Neural cell (in vitro differentiated cells): ENCODE data around the gene FNDC11. TPM values are rescaled to one million over a fixed set of nuclear protein-coding genes. Genes with fewer than 3 reads are reported as not detected.

Experiments used
- H2AFZ ChIP-seq: fragments of 200-600, 300-800 bp; sonication (generic), shearing (Covaris generic); 2 replicates; pipeline ENCODE4 v1.6.0; 2014; ENCODE audit warnings: low read depth, mild to moderate bottlenecking, antibody characterized with exemption, low read length, moderate library complexity
- H3F3A ChIP-seq: fragments of 200-600 bp; shearing (Covaris generic); 2 replicates; pipeline ENCODE4 v1.6.1; 2016; ENCODE audit warnings: mild to moderate bottlenecking, moderate library complexity, mixed read lengths, antibody characterized with exemption, low read length; ENCODE audit not compliant: insufficient read depth, poor library complexity, severe bottlenecking
- H3K27ac ChIP-seq: fragments of 200-600, 300-800 bp; sonication (generic), shearing (Covaris generic); 2 replicates; pipeline ENCODE4 v1.5.1; 2014; ENCODE audit warnings: mild to moderate bottlenecking, low read length, moderate library complexity
- H3K27me3 ChIP-seq: fragments of 300-800, 200-600 bp; sonication (generic), shearing (Covaris generic); 2 replicates; pipeline ENCODE4 v1.6.0; 2014; ENCODE audit warnings: mild to moderate bottlenecking, low read depth, low read length, moderate library complexity; ENCODE audit not compliant: insufficient read depth
- H3K36me3 ChIP-seq: fragments of 300-800, 200-600 bp; sonication (generic), shearing (Covaris generic); 2 replicates; pipeline ENCODE4 v1.5.1; 2014; ENCODE audit warnings: mild to moderate bottlenecking, antibody characterized with exemption, low read length, moderate library complexity; ENCODE audit not compliant: insufficient read depth
- H3K4me2 ChIP-seq: fragments of 300-800, 200-600 bp; sonication (generic), shearing (Covaris generic); 2 replicates; pipeline ENCODE4 v1.6.0; 2014; ENCODE audit warnings: mild to moderate bottlenecking, low read length
- H3K4me3 ChIP-seq: fragments of 300-800, 200-600 bp; sonication (generic), shearing (Covaris generic); 2 replicates; pipeline ENCODE4 v1.5.1; 2014; ENCODE audit warnings: mild to moderate bottlenecking, low read length, moderate library complexity
- H3K79me2 ChIP-seq: fragments of 200-600 bp; shearing (Covaris generic); replicated peaks from 2 replicates; pipeline ENCODE4 v1.6.0; 2014; ENCODE audit warnings: mild to moderate bottlenecking, low read length, moderate library complexity; ENCODE audit not compliant: insufficient read depth
- H3K9ac ChIP-seq: fragments of 300-800, 200-600 bp; sonication (generic), shearing (Covaris generic); 2 replicates; pipeline ENCODE4 v1.6.1; 2016; ENCODE audit warnings: mild to moderate bottlenecking, low read length, mixed read lengths
- H3K9me2 ChIP-seq: fragments of 200-600 bp; shearing (Covaris generic); 2 replicates; pipeline ENCODE4 v1.6.1; 2016; ENCODE audit warnings: mild to moderate bottlenecking, low read length, mixed read lengths; ENCODE audit not compliant: insufficient read depth
- H3K9me3 ChIP-seq: fragments of 200-600, 300-800 bp; sonication (generic), shearing (Covaris generic); 2 replicates; pipeline ENCODE4 v1.6.1; 2016; ENCODE audit warnings: mild to moderate bottlenecking, mixed run types, low read length, moderate library complexity, mixed read lengths
- H4K20me1 ChIP-seq: fragments of 200-600 bp; shearing (Covaris generic); 2 replicates; pipeline ENCODE4 v1.6.1; 2016; ENCODE audit warnings: mild to moderate bottlenecking, mixed run types; ENCODE audit not compliant: insufficient read depth
- CTCF ChIP-seq: fragments of 450-650 bp; IDR thresholded peaks from 2 replicates; pipeline ENCODE4 v1.5.1; 2014; ENCODE audit warnings: antibody characterized with exemption, mild to moderate bottlenecking, moderate library complexity; ENCODE audit not compliant: poor library complexity, severe bottlenecking
- EP300 ChIP-seq: fragments of 450-650 bp; conservative IDR thresholded peaks from 2 replicates; pipeline ENCODE4 v1.6.1; 2014; ENCODE audit warnings: antibody characterized with exemption, mild to moderate bottlenecking, moderate library complexity; ENCODE audit not compliant: poor library complexity, severe bottlenecking
- EZH2 ChIP-seq: fragments of 200-600, 300-800 bp; shearing (Covaris generic), sonication (generic); IDR thresholded peaks from 2 replicates; pipeline ENCODE4 v1.6.1; 2014; ENCODE audit warnings: antibody characterized with exemption, low read length, borderline replicate concordance, mild to moderate bottlenecking; ENCODE audit not compliant: insufficient read depth, poor library complexity, severe bottlenecking
- MXI1 ChIP-seq: fragments of 450-650 bp; conservative IDR thresholded peaks from 2 replicates; pipeline ENCODE4 v1.6.1; 2014; ENCODE audit warnings: antibody characterized with exemption, mild to moderate bottlenecking; ENCODE audit not compliant: poor library complexity, severe bottlenecking
- POLR2AphosphoS5 ChIP-seq: IDR thresholded peaks from 2 replicates; pipeline ENCODE4 v1.6.1; 2012
- RAD21 ChIP-seq: fragments of 450-650 bp; conservative IDR thresholded peaks from 2 replicates; pipeline ENCODE4 v1.6.1; 2014; ENCODE audit warnings: antibody characterized with exemption, mild to moderate bottlenecking, moderate library complexity
- REST ChIP-seq: IDR thresholded peaks from 2 replicates; pipeline ENCODE4 v1.6.1; 2012; ENCODE audit warnings: borderline replicate concordance
- SMC3 ChIP-seq: fragments of 450-650 bp; conservative IDR thresholded peaks from 2 replicates; pipeline ENCODE4 v1.6.1; 2014; ENCODE audit warnings: antibody characterized with exemption, mild to moderate bottlenecking, moderate library complexity; ENCODE audit not compliant: poor library complexity
- TAF1 ChIP-seq: IDR thresholded peaks from 2 replicates; pipeline ENCODE4 v1.6.1; 2012; ENCODE audit warnings: low read depth
- polyA plus RNA-seq: library from polyadenylated mRNA; depleted of rRNA; stranded (reverse); fragments of >200 nt; gene quantifications from 2 replicates; pipeline ENCODE4 v1.2.3, GENCODE V29; 2014

Gene FNDC11
- polyA plus RNA-seq, 1 donor from 2014 or later: 1.9 TPM

GRCh38 chr20:63560856-63561609, 7.1 kb downstream of the FNDC11 start:
- TF ChIP-seq EZH2 (no peak), RAD21 (no peak), EP300 (no peak), MXI1 (no peak), POLR2AphosphoS5 (no peak), SMC3 (no peak), REST (no peak)
- Histone ChIP-seq H3K9ac (no peak overlapping the region), H2AFZ (no peak overlapping the region), H3K36me3 (no peaks in the 10 kb centered on the region), H3K9me2 (no peaks in the 10 kb centered on the region), H3F3A (no peaks in the 10 kb centered on the region), H3K79me2 (no peaks in the 10 kb centered on the region), H3K9me3 (no peaks in the 10 kb centered on the region), H4K20me1 (no peaks in the 10 kb centered on the region), H3K27ac (no peak overlapping the region), H3K27me3 (no peaks in the 10 kb centered on the region), H3K4me3 (no peak overlapping the region), H3K4me2 (no peak overlapping the region)

- H3K9me3 ChIP-seq: no peaks in the 10 kb centered on the region
- no peaks in the 10 kb centered on the region for H3K27me3 ChIP-seq
- H3K4me3 ChIP-seq: no peak overlapping the region
- no peak overlapping the region for H3K27ac ChIP-seq
- H2AFZ ChIP-seq: no peak overlapping the region
- no peaks in the 10 kb centered on the region for H3F3A ChIP-seq
- no peak overlapping the region for H3K9ac ChIP-seq
- H3K9me2 ChIP-seq: no peaks in the 10 kb centered on the region
- no peaks in the 10 kb centered on the region for H4K20me1 ChIP-seq
- no peak overlapping the region for H3K4me2 ChIP-seq
- no peaks in the 10 kb centered on the region for H3K79me2 ChIP-seq
- H3K36me3 ChIP-seq: no peaks in the 10 kb centered on the region
- TF ChIP-seq POLR2AphosphoS5: no peak
- TF ChIP-seq EP300: no peak
- no peak for TF ChIP-seq RAD21
- no peak for TF ChIP-seq EZH2
- TF ChIP-seq REST: no peak
- no peak for TF ChIP-seq TAF1
- TF ChIP-seq CTCF: no peak
- TF ChIP-seq SMC3: no peak
- no peak for TF ChIP-seq MXI1
Observed at GRCh38 chr20:63561624-63562396, 7.9 kb downstream of the FNDC11 start.
